Ascending aorta (tissue), 2 donors: ENCODE data around the gene DIP2C. TPM values are rescaled to one million over a fixed set of nuclear protein-coding genes. Genes with fewer than 3 reads are reported as not detected.

ENCODE experiments used
- DNase-seq, 2 donors: peaks; one replicate each; pipeline ENCODE4 v3.0.0-alpha.2; 2019; ENCODE audit warnings: low spot score in 2 of 2
- H3K27ac ChIP-seq, 2 donors: fragments of 200-600 bp; sonication (generic); one replicate each; pipeline ENCODE4 v1.5.1; 2016 to 2017; ENCODE audit warnings: mild to moderate bottlenecking in 1 of 2
- H3K27me3 ChIP-seq: fragments of 200-600 bp; sonication (generic); one replicate; pipeline ENCODE4 v1.5.1; 2017
- H3K36me3 ChIP-seq, 2 donors: fragments of 200-600 bp; sonication (generic); one replicate each; pipeline ENCODE4 v1.5.1; 2016
- H3K4me1 ChIP-seq, 2 donors: fragments of 200-600 bp; sonication (generic); one replicate each; pipeline ENCODE4 v1.5.1; 2016 to 2017; ENCODE audit warnings: mild to moderate bottlenecking in 1 of 2
- H3K4me3 ChIP-seq, 2 donors: fragments of 200-600 bp; sonication (generic); one replicate each; pipeline ENCODE4 v1.5.1; 2016 to 2017; ENCODE audit warnings: mild to moderate bottlenecking in 1 of 2
- H3K9me3 ChIP-seq, 2 donors: fragments of 200-600 bp; sonication (generic); one replicate each; pipeline ENCODE4 v1.5.1; 2016
- CTCF ChIP-seq, 3 experiments: fragments of 200-600 bp in 2 of 3; fragments of 450-650 bp in 1 of 3; sonication (generic) in 2 of 3; IDR thresholded peaks; one replicate each; pipeline ENCODE4 v1.5.1; 2016 to 2019; ENCODE audit warnings: antibody characterized with exemption in 3 of 3, mild to moderate bottlenecking in 1 of 3, moderate library complexity in 1 of 3
- intact Hi-C: fragments of 100-400 bp; cut with DNase I; formaldehyde crosslinking; loops from one replicate; pipeline ENCODE4 v1.15.1; 2023
- total RNA-seq: library from RNA; depleted of rRNA; stranded (reverse); fragments of >200 nt; gene quantifications from one replicate; pipeline ENCODE4 v1.1.0, GENCODE V29; 2016

DIP2C gene
- total RNA-seq, 1 donor from 2014 or later, result 14.7 TPM

- intact Hi-C loops, result no loop called here
- Histone ChIP-seq H3K27me3 (no peaks in the 10 kb centered on the region), H3K4me1 (peaks cover 0 to 10% of the 10 kb centered on the region in 2 donors), H3K9me3 (no peaks in the 10 kb centered on the region), H3K36me3 (peaks cover 6 to 12% of the 10 kb centered on the region in 2 donors), H3K4me3 (no peak overlapping the region), H3K27ac (peak overlapping the region; percentile 6 to 34)
- no peak for DNase-seq
- TF ChIP-seq CTCF (IDR thresholded peaks at IDR 0.05), result no peak
Measured at GRCh38 chr10:393787-394438, 295.6 kb downstream of the DIP2C start.

DNA sequence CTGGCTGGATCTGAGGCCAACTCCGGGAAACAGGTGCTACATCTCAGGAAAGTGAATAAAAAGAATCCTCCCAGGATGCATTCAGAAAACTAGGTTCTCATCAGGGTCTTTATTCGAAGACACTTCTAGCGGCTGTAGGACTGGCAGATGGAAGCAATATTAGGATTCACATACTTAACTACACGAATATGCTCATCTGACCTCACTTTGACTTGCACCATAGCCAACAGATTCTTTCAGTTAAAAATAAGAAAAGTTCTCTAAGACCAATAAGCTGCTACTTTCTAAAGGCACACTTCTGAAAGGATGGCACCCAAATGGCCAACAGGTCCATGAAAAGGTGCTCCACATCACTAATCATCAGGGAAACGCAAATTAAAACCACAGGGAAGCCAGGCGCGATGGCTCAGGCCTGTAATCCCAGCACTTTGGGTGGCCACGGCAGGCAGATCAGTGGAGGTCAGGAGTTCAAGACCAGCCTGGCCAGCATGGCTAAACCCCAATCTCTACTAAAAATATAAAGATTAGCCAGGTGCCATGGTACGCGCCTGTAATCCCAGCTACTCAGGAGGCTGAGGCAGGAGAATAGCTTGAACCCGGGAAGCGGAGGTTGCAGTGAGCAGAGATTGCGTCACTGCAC lies 296.2 kb downstream of the DIP2C start:
- Histone ChIP-seq H3K27ac (no peak overlapping the region), H3K9me3 (no peaks in the 10 kb centered on the region), H3K27me3 (no peaks in the 10 kb centered on the region), H3K4me3 (no peak overlapping the region), H3K36me3 (peaks cover 10 to 11% of the 10 kb centered on the region in 2 donors), H3K4me1 (peaks cover 0 to 10% of the 10 kb centered on the region in 2 donors)
- no peak for DNase-seq
- intact Hi-C loops, result no loop called here
- TF ChIP-seq CTCF (IDR thresholded peaks at IDR 0.05), result no peak

DNA sequence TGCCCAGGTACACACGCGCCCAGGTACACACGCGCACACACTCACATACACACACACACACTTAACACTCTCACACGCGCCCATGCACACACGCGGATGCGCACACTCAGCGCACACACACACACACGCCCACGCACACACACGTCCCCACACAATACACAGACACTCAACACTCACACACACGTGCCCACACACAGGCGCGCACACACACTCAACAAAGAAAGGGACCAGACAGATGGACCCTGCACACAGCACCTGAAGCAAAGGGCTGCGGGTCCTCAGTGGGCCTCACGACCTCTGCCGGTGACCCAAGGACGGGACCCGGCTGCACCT lies 296.8 kb downstream of the DIP2C start:
- no peaks in the 10 kb centered on the region for H3K9me3 ChIP-seq
- no peak for TF ChIP-seq CTCF (IDR thresholded peaks at IDR 0.05)
- no peak overlapping the region for H3K4me3 ChIP-seq
- peaks cover 11 to 16% of the 10 kb centered on the region in 2 donors for H3K36me3 ChIP-seq
- peaks cover 0 to 10% of the 10 kb centered on the region in 2 donors for H3K4me1 ChIP-seq
- no peaks in the 10 kb centered on the region for H3K27me3 ChIP-seq
- no peak overlapping the region for H3K27ac ChIP-seq
- DNase-seq, result no peak
- intact Hi-C loops, result no loop called here

DNA sequence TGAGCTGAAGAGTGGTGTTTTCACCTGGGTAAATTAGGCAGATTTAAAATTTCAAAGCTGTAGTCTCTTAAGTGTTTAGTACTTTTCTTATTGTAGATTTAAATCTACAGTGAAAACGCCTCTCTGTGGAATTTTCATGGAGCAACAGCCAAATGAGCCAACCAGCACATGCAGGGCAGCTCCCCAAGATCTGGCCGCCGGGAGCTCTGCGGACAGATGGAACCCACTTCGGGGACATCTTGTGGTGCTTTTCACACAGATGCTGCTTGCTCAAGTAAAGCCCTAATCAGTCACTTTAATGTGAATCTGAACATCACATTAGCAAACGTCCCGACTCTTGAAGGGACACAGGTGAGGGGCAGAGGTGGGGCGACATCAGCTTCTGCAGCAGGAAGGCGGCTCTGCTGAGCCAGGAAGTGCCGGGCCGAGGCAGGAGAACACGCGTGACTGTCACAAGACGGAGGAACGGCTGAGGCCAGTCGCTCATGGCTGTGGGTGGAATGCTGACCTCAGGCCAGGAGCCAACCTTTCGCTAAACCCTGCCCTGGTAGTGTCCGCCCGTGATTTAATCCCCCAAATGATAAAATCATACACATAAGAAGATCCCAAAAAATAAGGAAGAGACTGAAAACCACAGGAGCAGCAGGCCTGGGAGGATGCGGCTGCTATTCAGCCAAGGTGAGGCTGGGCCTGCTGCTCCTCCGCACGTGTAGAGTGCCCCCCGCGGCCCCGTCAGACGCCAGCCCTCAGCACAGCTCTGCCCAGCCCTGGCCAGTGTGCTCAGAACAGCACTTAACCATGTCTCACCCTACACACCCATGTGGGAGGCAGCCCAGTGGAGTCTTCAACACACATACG lies 297.4 kb downstream of the DIP2C start:
- Histone ChIP-seq H3K4me1 (peaks cover 0 to 10% of the 10 kb centered on the region in 2 donors), H3K4me3 (no peak overlapping the region), H3K27ac (peak overlapping the region; percentile 21 to 30), H3K36me3 (peaks cover 11 to 22% of the 10 kb centered on the region in 2 donors), H3K9me3 (no peaks in the 10 kb centered on the region), H3K27me3 (no peaks in the 10 kb centered on the region)
- TF ChIP-seq CTCF (IDR thresholded peaks at IDR 0.05), result no peak
- no peak for DNase-seq
- intact Hi-C loops, result no loop called here

DNA sequence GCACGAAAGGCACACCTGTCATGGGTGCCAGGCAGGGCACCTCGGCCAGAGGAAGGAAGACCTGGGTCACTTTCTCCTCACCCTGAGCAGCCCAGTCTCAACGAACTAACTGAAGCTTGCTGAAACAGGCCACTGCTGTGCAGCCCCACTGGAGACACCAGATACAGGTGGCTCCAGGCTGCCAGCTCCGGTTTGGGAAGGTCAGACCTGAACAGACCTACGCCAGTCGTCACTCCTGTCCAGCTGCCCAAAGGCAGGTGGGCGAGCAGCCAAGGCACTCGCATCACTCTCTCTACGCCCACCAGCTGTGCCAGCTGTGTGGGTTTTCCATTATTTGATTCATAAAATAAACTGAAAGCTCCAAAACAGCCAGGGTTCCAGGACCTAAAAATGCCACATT lies 298.2 kb downstream of the DIP2C start:
- Histone ChIP-seq H3K27me3 (no peaks in the 10 kb centered on the region), H3K27ac (peak overlapping the region; percentile 21 to 30), H3K4me1 (peaks cover 0 to 10% of the 10 kb centered on the region in 2 donors), H3K4me3 (no peak overlapping the region), H3K9me3 (no peaks in the 10 kb centered on the region), H3K36me3 (peaks cover 11 to 30% of the 10 kb centered on the region in 2 donors)
- intact Hi-C loops, result no loop called here
- TF ChIP-seq CTCF (IDR thresholded peaks at IDR 0.05), result no peak
- no peak for DNase-seq
